IPS-18c (cell line): ENCODE results near the gene DENND4A.
"Not testable (repeated sequence)": the region's sequence is repeated elsewhere in the genome, so short reads cannot be mapped to it uniquely, and the experiment has no call there.

Source experiments
- H3K4me3 ChIP-seq: 2 replicates; pipeline ENCODE4 v1.7.0; 2013; ENCODE audit warnings: low read depth, mild to moderate bottlenecking, low read length, moderate library complexity; ENCODE audit not compliant: insufficient read depth
- H3K9me3 ChIP-seq: one replicate; pipeline ENCODE4 v1.6.1; 2013; ENCODE audit warnings: mild to moderate bottlenecking, low read length, moderate library complexity; ENCODE audit not compliant: control insufficient read depth, insufficient read depth

DENND4A gene

DNA sequence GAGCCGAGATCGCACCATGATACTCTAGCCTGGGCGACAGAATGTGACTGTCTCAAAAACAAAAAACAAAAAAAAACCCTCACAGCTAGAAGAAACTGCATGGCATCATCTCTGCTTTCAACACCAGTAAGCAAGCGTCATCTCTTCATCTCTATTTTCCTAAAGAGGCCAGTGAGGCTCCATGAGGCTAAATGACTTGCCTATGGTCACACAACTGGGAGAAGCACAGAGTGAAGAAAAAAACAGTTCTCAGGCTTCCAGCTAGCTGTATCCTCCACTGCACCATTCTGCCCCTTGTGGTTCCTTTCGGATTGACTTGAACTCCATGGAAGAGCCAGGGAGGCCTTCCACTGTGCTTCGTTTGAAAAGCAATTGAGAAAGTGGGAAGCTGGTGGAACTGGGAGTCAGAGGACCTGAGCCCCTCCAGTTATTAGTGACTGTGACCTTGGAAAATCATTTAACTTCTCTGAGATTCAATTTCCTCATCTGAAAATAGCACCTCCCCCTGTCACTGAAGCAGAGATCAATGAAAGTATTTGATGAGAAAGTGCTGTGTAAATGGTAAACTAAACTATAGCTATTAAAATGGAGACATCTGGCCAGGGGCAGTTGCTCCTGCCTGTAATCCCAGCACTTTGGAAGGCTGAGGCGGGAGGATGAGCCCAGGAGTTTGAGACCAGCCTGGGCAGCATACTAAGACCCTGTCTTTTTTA lies 32.1 kb upstream of the DENND4A start:
- no peaks in the 10 kb centered on the region for H3K9me3 ChIP-seq
- no peak overlapping the region for H3K4me3 ChIP-seq

DNA sequence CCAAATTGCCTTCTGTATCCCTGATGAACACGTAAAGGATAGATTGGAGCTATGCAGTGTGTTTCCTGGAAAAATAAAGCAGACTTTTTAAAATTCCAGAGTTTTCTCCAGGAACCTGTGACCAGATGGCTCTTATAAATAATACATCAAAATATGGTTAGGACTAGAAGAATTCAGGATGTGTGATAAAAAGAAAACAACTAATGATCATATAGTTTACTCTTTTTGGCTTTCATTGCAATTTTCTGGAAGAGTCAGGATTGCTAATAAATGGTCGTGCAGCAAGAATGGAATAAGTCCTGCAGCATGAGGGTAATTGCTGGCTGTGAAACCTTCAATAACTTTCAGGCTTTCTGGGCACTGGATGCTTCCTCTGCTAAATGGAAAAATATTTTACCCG lies 30.2 kb upstream of the DENND4A start:
- no peak overlapping the region for H3K4me3 ChIP-seq

DNA sequence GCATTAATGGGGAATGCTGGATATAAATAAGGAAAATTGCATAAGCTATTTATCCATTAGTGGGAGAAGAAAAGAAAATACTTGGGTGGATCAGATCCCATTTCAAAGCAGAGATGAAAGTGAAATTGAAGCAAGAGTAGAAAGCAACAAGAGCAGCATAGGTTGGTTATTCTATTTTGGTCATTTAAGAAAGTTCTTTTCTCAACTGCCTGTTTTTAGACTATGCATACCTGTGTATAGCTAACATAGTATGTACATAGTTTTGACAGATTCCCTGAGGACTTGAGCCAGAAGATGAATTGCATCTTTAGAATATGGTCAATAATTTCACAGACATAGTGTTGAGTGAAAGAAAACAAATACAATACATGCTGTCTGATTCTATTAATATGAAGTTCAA lies 29.0 kb upstream of the DENND4A start:
- H3K4me3 ChIP-seq, result no peak overlapping the region

More for the DNA sequence above, 30.2 kb upstream of the DENND4A start:
- no peaks in the 10 kb centered on the region for H3K9me3 ChIP-seq

DNA sequence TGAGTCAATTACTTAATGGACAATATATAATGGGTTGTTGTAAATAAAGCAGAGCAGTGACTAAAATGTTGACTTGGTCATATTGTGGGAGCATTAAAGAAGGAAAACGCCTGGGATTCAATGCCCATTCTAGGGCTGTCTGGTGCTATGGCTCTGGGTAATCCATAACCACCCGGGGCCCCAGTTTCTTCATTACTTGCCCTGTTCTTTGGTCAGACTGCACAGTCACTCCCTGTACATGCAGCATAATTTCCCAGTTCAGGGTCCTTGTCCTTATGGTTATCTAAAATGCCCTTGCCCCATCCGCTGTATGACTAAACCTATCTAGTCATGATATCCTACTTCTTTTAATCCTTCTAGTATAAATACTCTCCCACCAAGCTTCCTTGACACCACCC lies 27.5 kb upstream of the DENND4A start:
- Histone ChIP-seq H3K9me3 (no peaks in the 10 kb centered on the region), H3K4me3 (no peak overlapping the region)

More for the DNA sequence above, 29.0 kb upstream of the DENND4A start:
- H3K9me3 ChIP-seq, result no peaks in the 10 kb centered on the region

DNA sequence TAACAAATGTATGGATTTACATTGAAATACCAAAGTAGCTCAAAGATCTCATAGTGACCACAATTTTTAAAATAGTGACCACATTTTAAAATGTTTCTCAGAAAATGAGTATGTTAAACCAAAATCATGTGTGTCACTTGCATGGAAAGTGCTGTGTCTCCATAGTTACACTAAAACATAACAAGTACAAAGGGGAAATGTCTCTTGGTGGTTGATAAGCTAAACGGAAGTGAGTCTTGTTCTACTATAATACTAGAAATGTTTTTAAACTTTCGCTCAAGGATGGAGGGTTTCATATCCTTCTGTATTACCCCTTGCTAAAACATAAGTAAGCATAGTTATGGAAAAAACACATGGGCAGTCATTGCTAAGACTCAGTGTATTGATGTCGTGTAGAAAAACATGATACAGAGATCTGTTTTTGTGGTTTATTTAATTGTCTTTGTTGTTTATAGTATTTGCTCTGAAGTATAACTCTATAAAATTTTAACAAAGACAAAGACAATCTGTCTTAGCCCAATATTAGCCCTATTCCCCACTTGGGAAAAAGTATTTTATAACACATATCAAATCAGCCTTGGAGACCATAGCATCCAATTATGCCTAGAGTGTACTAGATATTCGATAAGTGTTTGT lies 27.0 kb upstream of the DENND4A start:
- Histone ChIP-seq H3K4me3 (no peak overlapping the region), H3K9me3 (no peaks in the 10 kb centered on the region)

DNA sequence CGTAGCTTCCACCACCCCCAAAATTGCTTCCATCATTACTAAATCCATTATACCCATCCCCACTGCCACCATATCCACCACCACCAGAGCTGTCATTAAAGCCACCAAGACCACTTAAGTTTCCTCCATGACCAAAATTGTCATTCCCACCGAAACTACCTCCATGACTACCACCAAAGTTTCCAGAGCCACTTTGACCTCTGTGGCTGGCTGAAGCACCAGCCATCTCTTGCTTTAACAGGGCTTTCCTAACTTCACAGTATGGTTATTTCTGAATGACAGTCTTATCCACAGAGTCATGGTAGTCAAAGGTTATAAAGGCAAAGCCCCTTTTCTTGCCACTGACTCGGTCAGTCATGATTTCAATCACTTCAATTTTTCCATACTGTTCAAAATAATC lies 24.3 kb upstream of the DENND4A start:
- H3K9me3 ChIP-seq, result no peaks in the 10 kb centered on the region
- no peak overlapping the region for H3K4me3 ChIP-seq

DNA sequence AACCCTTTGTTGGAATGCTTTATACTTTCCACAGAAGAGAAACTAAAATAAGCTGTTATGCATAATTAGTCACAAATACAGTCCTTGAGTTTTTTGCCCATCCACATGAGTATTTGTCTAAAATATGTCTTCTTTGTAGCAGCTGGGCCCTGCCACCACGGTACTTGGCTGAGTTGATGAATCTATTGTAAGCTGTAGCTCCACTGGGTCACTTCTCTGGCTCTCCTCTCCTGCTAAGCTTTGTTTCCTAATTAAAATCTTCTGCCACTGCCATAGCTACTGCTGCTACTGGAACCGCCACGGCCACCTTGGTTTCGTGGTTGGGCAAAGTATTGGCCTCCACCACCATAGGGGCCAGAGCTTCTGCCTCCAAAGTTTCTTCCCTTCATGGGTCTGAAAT lies 23.9 kb upstream of the DENND4A start:
- not testable (repeated sequence) for H3K9me3 ChIP-seq, H3K4me3 ChIP-seq

DNA sequence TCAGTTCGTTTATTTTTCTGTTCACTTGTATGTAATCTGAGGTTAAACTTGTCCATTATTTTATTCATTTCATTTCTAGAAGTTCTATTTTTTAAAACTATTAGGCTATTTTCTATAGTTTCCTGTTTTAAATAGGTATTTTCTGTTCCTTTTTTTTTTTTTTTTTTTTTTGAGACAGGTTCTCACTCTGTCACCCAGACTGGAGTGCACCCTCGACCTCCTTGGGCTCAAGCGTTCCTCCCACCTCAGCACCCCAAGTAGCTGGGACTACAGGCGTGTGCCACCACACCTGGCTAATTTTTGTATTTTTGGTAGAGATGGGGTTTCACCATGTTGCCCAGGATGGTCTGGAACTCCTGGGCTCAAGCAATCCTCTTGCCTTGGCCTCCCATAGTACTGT lies 22.2 kb upstream of the DENND4A start:
- not testable (repeated sequence) for H3K4me3 ChIP-seq, H3K9me3 ChIP-seq

DNA sequence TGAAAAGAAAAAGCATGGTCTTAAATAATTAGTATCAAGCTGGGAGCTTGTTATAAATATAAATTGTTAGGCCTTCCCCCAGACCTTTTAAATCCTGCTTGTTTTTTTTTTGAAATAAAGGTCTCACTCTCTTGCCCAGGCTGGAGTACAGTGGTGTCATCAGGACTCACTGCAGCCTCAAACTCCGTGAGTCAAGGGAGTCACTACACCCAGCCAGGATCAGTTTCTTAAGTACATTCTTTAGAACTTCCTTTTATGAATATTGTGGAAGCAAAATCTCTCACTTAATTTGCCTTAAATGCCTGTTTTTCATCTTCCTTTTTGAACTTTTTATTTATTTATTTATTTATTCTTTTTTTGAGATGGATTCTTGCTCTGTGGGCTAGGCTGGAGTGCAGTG lies 20.8 kb upstream of the DENND4A start:
- no peaks in the 10 kb centered on the region for H3K9me3 ChIP-seq

DNA sequence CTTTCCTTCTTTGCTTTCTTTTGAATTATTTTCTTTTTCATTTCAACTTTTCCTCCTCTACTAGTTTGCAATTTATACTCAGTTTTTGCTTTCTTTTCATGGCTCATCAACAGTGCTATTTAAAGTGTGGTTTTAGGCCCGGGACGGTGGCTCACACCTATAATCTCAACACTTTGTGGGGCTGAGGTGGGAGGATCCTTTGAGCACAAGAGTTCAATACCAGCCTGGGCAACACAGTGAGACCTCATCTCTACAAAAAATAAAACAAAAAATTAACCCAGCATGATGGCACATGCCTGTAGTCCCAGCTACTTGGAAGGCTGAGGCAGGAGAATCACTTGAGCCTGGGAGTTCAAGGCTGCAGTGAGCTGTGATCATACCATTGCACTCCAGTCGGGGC lies 20.4 kb upstream of the DENND4A start:
- H3K9me3 ChIP-seq, result no peaks in the 10 kb centered on the region
- H3K4me3 ChIP-seq, result no peak overlapping the region

More for the DNA sequence above, 20.8 kb upstream of the DENND4A start:
- H3K4me3 ChIP-seq, result no peak overlapping the region

DNA sequence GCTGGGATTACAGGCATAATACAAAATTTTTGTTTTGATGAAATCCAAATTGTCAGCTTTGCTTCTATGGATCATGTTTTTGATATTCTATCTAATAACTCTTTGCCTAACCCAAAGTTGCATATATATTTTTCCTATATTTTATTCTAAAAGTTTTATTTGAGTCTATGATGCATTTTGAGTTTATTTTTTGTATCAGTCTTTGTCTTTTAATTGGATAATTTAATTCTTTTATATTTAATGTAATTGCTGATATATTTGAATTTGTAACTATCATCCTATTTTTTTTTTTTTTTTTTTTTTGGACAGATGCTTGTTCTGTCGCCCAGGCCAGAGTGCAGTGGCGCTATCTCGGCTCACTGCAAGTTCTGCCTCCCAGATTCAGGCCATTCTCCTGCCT lies 19.7 kb upstream of the DENND4A start:
- H3K9me3 ChIP-seq, result no peaks in the 10 kb centered on the region

DNA sequence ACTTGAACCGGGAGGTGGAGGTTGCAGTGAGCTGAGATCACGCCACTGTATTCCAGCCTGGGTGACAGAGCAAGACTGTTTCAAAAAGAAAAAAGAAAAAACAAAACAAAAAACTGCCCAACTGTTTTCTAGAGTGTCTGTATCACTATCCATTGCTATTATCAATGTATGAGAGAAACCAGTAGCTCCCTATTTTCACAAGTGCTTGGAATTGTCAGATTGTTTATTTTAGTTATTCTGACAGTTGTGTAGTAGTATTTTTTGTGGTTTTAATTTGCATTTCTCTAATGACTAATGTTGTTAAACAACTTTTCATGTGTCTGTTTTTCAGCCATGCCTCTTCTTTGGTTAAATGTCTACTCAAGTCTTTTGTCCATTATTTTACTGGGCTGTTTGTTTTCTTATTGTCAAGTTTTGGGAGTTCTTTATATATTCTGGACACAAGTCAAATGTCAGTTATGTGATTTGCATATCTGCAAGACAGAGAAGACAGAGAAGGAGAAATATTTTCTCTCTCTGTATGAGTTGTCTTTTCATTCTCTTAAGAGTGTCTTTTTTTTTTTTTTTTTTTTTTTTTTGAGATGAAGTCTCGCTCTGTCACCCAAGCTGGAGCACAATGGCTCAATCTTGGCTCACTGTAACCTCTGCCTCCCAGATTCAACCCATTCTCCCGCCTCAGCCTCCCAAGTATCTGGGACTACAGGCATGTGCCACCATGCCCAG lies 19.1 kb upstream of the DENND4A start:
- H3K9me3 ChIP-seq, H3K4me3 ChIP-seq: not testable (repeated sequence)

More for the DNA sequence above, 19.7 kb upstream of the DENND4A start:
- H3K4me3 ChIP-seq, result no peak overlapping the region

DNA sequence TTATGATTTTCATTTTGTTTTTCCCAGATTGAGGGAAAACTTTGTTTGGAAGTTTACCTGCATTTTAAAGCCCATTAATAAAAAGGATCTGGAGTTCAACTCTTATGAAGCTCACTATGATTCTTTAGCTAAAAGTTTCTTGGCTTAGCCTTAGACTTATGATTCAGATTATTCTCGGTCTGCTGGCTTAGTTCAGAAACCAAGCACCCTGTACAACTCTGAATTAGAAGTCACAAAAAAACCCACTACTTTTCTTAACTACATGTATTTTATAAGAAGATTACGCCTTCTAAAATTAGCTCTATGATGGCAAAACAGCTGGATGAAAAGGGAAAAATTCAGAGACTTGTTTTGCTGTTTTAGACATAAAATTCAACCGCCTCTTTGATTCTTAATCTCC lies 14.3 kb upstream of the DENND4A start:
- Histone ChIP-seq H3K4me3 (no peak overlapping the region), H3K9me3 (no peaks in the 10 kb centered on the region)

DNA sequence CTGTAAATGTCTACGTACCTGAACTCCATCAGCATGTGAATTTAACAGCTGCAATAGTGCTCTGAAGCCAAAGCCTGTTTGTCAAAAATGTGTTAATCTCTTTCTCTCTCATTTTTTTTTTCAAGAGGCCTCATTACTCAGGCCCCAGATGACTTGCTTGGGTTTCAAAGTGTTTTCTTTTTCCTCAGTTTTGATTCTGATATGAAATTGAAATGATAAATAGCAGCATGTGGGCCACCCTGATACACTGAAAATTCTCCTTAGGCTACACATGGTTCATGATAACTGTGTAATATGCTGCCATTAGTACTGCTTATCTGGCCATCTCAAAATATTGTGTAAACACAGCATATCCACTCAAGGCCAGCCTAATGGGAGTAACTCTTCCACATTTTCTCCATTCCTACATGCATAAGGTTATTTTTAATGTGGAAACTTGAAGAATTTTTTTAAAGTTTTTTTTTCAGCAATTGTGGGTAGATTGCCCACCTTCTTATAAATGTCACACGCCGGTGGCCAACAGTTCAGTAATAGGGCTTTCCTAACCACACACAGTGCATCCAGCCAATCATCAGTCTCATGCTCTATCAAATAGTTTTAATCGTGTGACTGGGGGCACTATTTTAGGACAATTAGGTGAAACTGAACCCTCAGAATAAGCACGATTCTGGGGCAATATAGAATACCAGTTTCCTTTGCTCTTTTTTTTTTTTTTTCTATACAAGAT lies 13.1 kb upstream of the DENND4A start:
- Histone ChIP-seq H3K4me3 (no peak overlapping the region), H3K9me3 (no peaks in the 10 kb centered on the region)

DNA sequence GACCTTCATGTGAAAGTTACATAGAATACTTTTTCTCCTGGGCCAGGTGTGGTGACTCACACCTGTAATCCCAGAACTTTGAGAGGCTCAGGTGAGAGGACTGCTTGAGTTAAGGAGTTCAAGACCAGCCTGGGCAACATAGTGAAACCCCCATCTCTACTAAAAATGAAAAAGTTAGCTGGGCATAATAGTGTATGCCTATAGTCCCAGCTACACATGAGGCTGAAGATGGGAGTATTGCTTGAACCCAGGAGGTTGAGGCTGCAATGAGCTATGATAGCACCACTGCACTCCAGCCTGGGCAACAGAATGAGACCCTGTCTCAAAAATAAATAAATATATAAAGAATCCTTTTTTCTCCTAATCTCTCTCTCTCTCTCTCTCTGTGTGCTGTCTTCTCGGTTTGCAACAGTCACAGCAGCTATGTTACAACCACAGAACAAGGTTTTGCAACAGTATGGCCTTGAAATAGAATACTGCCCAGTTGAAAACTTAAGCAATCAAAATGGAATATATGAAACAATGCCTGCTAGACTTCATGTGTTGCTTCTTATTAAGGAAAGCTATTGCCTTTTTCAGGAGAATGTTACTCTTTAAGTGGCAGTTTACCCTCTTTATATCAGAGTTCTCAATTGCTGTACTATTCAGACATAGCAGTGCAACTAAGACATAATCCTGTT lies 12.3 kb upstream of the DENND4A start:
- Histone ChIP-seq H3K9me3 (no peaks in the 10 kb centered on the region), H3K4me3 (no peak overlapping the region)

DNA sequence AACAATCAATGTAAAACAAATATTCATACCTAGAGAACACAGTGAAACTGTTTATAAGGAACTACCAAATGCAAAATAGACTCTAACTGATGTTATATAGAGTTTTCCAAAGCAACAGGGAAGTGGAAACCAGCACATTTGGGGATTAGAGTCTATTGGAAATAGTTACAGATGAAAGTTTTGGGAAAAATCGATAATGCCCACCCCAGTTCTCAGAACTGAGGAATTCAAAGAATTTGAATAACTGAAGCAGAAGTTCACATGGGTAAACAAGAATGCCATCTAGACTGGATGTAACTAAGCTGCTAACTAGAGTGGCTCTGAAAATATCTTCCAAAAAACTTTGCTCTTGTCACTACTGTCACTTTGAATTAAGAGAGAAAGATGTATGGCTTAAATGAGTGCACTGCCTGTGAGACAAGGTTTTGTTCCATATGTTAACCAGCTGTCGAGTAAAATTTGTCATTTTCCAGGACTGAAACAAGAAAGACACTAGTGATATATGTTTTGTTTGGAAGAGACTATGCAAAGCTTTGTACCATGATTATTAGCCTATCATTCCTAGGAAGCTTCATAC lies 9.2 kb upstream of the DENND4A start:
- Histone ChIP-seq H3K9me3 (no peaks in the 10 kb centered on the region), H3K4me3 (no peak overlapping the region)

DNA sequence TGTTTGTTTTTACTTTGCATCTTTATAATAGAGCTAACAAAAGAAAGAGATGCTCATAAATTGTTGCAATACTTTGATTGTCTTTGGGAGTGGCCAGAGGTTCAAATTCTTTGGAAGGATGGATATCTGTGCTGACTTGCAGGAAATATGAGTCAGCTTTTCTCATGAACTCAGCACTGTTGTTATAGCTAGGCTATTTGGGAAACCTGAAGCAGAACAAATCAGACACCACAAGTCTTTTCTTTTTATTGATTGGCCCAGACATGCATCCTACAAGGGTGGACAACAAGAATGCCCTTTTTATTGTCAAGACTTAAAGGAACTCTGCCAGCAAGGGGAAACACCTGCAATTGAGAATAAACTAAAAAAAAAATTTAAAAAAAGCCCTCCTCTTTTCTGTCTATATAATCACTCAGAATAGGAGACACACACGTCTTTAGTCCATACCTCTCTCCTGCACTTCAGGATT lies 4.6 kb upstream of the DENND4A start:
- no peak overlapping the region for H3K4me3 ChIP-seq
- no peaks in the 10 kb centered on the region for H3K9me3 ChIP-seq
